Sigmoid colon (tissue), 7 donors: ENCODE data around the gene ZNF740. TPM values are rescaled to one million over a fixed set of nuclear protein-coding genes. Genes with fewer than 3 reads are reported as not detected.
A peak's percentile ranks its signal among the peaks of the same experiment; 100 is the strongest.
"Not testable (repeated sequence)": the region's sequence is repeated elsewhere in the genome, so short reads cannot be mapped to it uniquely, and the experiment has no call there.

Experiments
- DNase-seq: peaks from one replicate; pipeline ENCODE4 v3.0.0-alpha.2; 2019
- H3K27ac ChIP-seq, 4 donors: fragments of 200-600 bp; sonication (generic); one replicate each; pipeline ENCODE4 v1.5.1; 2016 to 2019; ENCODE audit warnings: mild to moderate bottlenecking in 1 of 4
- H3K27me3 ChIP-seq, 3 donors: fragments of 200-600 bp; sonication (generic); one replicate each; pipeline ENCODE4 v1.5.1; 2019; ENCODE audit warnings: mild to moderate bottlenecking in 1 of 3
- H3K36me3 ChIP-seq, 4 donors: fragments of 200-600 bp; sonication (generic); one replicate each; pipeline ENCODE4 v1.5.1; 2016 to 2019
- H3K4me1 ChIP-seq, 4 donors: fragments of 200-600 bp; sonication (generic); one replicate each; pipeline ENCODE4 v1.5.1; 2017 to 2019
- H3K4me3 ChIP-seq, 4 donors: fragments of 200-600 bp; sonication (generic); one replicate each; pipeline ENCODE4 v1.5.1; 2017 to 2019; ENCODE audit warnings: mild to moderate bottlenecking in 2 of 4, moderate library complexity in 1 of 4
- H3K9me3 ChIP-seq, 4 donors: fragments of 200-600 bp in 3 of 4; sonication (generic) in 3 of 4; one replicate each; pipeline versions ENCODE4 v1.5.1 to v1.6.1; 2013 to 2019
- EP300 ChIP-seq, 4 donors: sonication (generic); formaldehyde crosslinking; IDR thresholded peaks; one replicate each; pipeline ENCODE4 v1.6.1; 2017; ENCODE audit warnings: antibody characterized with exemption in 4 of 4
- POLR2A ChIP-seq, 2 donors: fragments of 450-650 bp; IDR thresholded peaks; one replicate each; pipeline ENCODE4 v1.6.1; 2016; ENCODE audit warnings: antibody characterized with exemption in 2 of 2, mild to moderate bottlenecking in 2 of 2, moderate library complexity in 2 of 2
- POLR2AphosphoS5 ChIP-seq, 4 donors: sonication (generic); formaldehyde crosslinking; IDR thresholded peaks; one replicate each; pipeline ENCODE4 v1.6.1; 2017; ENCODE audit warnings: antibody characterized with exemption in 4 of 4
- WGBS, 2 donors: extraction: QIAGEN DNeasy Blood & Tissue Kit; methylation state at CpG; one replicate each; pipeline ENCODE4 v1.1.7; 2013; 5-methylcytosine and 5-hydroxymethylcytosine counted together
- intact Hi-C: fragments of 100-400 bp; cut with DNase I; formaldehyde crosslinking; loops from one replicate; pipeline ENCODE4 v1.15.1; 2023
- polyA plus RNA-seq, 3 donors: library from polyadenylated mRNA; stranded (reverse); fragments of 200-250 nt; gene quantifications; one replicate each; pipeline ENCODE4 v1.2.3, GENCODE V29; 2013
- total RNA-seq, 4 donors: library from RNA; depleted of rRNA; stranded (reverse); fragments of >200 nt; gene quantifications; one replicate each; pipeline ENCODE4 v1.1.0, GENCODE V29; 2016
- TF ChIP-seq, protein P1 (sequence below), 4 experiments: fragments of 450-650 bp in 3 of 4; fragments of 200-600 bp in 1 of 4; IDR thresholded peaks; one replicate each; pipeline ENCODE4 v1.5.1; 2016 to 2019; ENCODE audit warnings: antibody characterized with exemption in 4 of 4, mild to moderate bottlenecking in 3 of 4, moderate library complexity in 2 of 4
- donor health status: healthy with polysubstance abuse.
- donor health status: Bipolar disorder and iron deficiency.
- donor health status: healthy.

The ZNF740 gene
- total and polyA plus RNA-seq, 7 donors: 2.3 to 16.6 (median 12.0) TPM

DNA sequence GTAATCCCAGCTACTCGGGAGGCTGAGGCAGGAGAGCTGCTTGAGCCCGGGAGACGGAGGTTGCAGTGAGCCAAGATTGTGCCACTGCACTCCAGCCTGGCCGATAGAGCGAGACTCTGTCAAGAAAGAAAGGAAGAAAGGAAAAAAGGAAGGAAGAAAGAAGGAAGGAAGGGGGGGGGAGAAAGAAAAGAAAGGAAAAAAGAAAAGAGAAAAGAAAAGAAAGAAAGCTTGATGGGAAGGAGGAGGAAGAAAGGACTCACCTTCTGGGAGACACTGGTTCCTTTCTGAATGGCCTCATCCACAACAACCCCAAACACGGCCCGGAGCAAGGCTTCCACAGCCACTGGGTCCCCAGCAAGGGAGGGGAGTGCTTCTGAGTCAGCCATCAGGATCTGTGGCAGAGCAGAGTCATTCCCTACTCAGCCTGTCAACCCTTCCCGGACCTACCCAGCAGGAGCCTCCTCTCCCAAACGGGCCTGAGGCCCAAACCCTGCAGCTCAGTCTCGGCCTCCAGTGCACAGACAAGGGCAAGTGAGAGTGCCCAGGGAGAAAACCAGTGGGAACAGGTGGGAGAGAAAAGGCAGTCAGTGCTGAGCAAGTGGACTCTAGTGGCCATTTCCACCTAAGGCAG lies 7.3 kb upstream of the ZNF740 start:
- intact Hi-C loops: no loop called here
- peaks cover 0 to 22% (median 18%) of the 10 kb centered on the region in 4 donors for H3K4me1 ChIP-seq
- H3K36me3 ChIP-seq: peaks cover 0 to 11% (median 5%) of the 10 kb centered on the region in 4 donors
- WGBS, 2 donors: 92 to 95% methylated on average over 10 of the region's 10 CpGs
- H3K27ac ChIP-seq: peak overlapping the region; percentile 60 to 74 (median 68)
- TF ChIP-seq, protein P1, sequence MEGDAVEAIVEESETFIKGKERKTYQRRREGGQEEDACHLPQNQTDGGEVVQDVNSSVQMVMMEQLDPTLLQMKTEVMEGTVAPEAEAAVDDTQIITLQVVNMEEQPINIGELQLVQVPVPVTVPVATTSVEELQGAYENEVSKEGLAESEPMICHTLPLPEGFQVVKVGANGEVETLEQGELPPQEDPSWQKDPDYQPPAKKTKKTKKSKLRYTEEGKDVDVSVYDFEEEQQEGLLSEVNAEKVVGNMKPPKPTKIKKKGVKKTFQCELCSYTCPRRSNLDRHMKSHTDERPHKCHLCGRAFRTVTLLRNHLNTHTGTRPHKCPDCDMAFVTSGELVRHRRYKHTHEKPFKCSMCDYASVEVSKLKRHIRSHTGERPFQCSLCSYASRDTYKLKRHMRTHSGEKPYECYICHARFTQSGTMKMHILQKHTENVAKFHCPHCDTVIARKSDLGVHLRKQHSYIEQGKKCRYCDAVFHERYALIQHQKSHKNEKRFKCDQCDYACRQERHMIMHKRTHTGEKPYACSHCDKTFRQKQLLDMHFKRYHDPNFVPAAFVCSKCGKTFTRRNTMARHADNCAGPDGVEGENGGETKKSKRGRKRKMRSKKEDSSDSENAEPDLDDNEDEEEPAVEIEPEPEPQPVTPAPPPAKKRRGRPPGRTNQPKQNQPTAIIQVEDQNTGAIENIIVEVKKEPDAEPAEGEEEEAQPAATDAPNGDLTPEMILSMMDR (IDR thresholded peaks at IDR 0.05): no peak
- no peak for TF ChIP-seq POLR2A (IDR thresholded peaks at IDR 0.05)
- no peak for DNase-seq
- H3K27me3 ChIP-seq: no peaks in the 10 kb centered on the region
- H3K4me3 ChIP-seq: no peak overlapping the region
- no peaks in the 10 kb centered on the region for H3K9me3 ChIP-seq

- intact Hi-C loops: no loop called here
- Histone ChIP-seq H3K27me3 (no peaks in the 10 kb centered on the region), H3K27ac (no peak overlapping the region), H3K4me3 (no peak overlapping the region), H3K4me1 (peaks cover 0 to 32% (median 31%) of the 10 kb centered on the region in 4 donors), H3K9me3 (no peaks in the 10 kb centered on the region), H3K36me3 (peaks cover 0 to 4% (median 2%) of the 10 kb centered on the region in 4 donors)
- TF ChIP-seq EP300 (IDR thresholded peaks at IDR 0.05) (no peak), POLR2AphosphoS5 (IDR thresholded peaks at IDR 0.05) (no peak), POLR2A (IDR thresholded peaks at IDR 0.05) (no peak)
- TF ChIP-seq, protein P1 (IDR thresholded peaks at IDR 0.05): no peak
- WGBS, 2 donors: 24 to 76% methylated on average over 4 of the region's 4 CpGs
- no peak for DNase-seq
Observed at GRCh38 chr12:53174881-53175491, 5.5 kb upstream of the ZNF740 start.

DNA sequence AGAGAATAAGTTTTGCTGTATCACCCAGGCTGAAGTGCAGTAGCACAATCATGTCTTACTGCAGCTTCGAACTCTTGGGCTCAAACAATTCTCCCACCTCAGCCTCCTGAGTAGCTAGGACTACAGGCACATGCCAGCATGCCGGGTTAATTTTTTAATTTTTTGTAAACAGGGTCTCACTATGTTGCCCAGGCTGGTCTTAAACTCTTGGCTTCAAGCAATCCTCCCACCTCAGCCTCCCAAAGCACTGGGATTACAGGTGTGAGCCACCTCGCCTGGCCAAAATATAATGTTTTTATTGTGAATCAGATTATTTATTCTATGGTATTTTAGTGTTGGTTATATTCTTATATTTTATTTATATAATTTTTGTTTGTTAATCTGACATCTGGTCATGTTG lies 3.8 kb upstream of the ZNF740 start:
- Histone ChIP-seq H3K27me3 (no peaks in the 10 kb centered on the region), H3K4me3 (no peak overlapping the region), H3K27ac (no peak overlapping the region), H3K9me3 (no peaks in the 10 kb centered on the region), H3K36me3 (peaks cover 0 to under 1% (median 0%) of the 10 kb centered on the region in 4 donors), H3K4me1 (peaks cover 0 to 31% (median 30%) of the 10 kb centered on the region in 4 donors)
- TF ChIP-seq EP300 (IDR thresholded peaks at IDR 0.05): no peak
- TF ChIP-seq POLR2A (IDR thresholded peaks at IDR 0.05): no peak
- TF ChIP-seq POLR2AphosphoS5 (IDR thresholded peaks at IDR 0.05): no peak
- TF ChIP-seq, protein P1 (IDR thresholded peaks at IDR 0.05): no peak
- intact Hi-C loops: no loop called here
- DNase-seq: no peak
- WGBS, 2 donors: 95 to 96% methylated on average over 3 of the region's 3 CpGs

- 94% methylated on average over 6 of the region's 6 CpGs for WGBS, 2 donors
- H3K27ac ChIP-seq, H3K4me3 ChIP-seq, H3K27me3 ChIP-seq, H3K36me3 ChIP-seq, intact Hi-C loops, H3K9me3 ChIP-seq, DNase-seq: not testable (repeated sequence)
- H3K4me1 ChIP-seq: peaks cover 0 to 31% (median 30%) of the 10 kb centered on the region in 4 donors
Observed at GRCh38 chr12:53177447-53177846, 3.1 kb upstream of the ZNF740 start.

GRCh38 chr12:53178803-53179202 lies 1.7 kb upstream of the ZNF740 start:
- DNase-seq, H3K9me3 ChIP-seq, H3K4me3 ChIP-seq, H3K27me3 ChIP-seq, intact Hi-C loops: not testable (repeated sequence)
- Histone ChIP-seq H3K36me3 (peaks cover 0 to 21% (median 10%) of the 10 kb centered on the region in 4 donors), H3K4me1 (peaks cover 0 to 40% (median 38%) of the 10 kb centered on the region in 4 donors), H3K27ac (peak overlapping the region in 1 of 4 donors; percentile 96)
- WGBS, 2 donors: 94 to 96% methylated on average over 14 of the region's 14 CpGs
